HepG2 (cell line): ENCODE measurements around the gene YWHAE. TPM values are rescaled to one million over a fixed set of nuclear protein-coding genes. Genes with fewer than 3 reads are reported as not detected.

Experiments
- CHD4 ChIP-seq: fragments of 200-600 bp; sonication (generic); IDR thresholded peaks from 2 replicates; pipeline ENCODE4 v1.7.0; 2017; ENCODE audit warnings: mild to moderate bottlenecking, low read length, borderline replicate concordance
- HNF4A ChIP-seq: sonication (generic); formaldehyde crosslinking; IDR thresholded peaks from 2 replicates; pipeline ENCODE4 v1.4.0; 2020; ENCODE audit warnings: missing genetic modification reagents
- HNRNPL ChIP-seq: fragments of 200-400 bp; formaldehyde crosslinking; IDR thresholded peaks from 2 replicates; pipeline ENCODE4 v1.6.1; 2017; ENCODE audit warnings: mild to moderate bottlenecking, low read depth, low read length
- KLF12 ChIP-seq: sonication (generic); formaldehyde crosslinking; IDR thresholded peaks from 2 replicates; pipeline ENCODE4 v1.4.0; 2020; ENCODE audit warnings: missing genetic modification reagents, borderline replicate concordance
- NCOA2 ChIP-seq: sonication (generic); formaldehyde crosslinking; IDR thresholded peaks from 2 replicates; pipeline ENCODE4 v1.8.0; 2022; ENCODE audit warnings: inconsistent platforms
- SCMH1 ChIP-seq: sonication (generic); formaldehyde crosslinking; IDR thresholded peaks from 2 replicates; pipeline ENCODE4 v1.9.0; 2021; ENCODE audit warnings: missing genetic modification reagents, mild to moderate bottlenecking, borderline replicate concordance
- TARDBP ChIP-seq: sonication (generic); formaldehyde crosslinking; IDR thresholded peaks from 2 replicates; pipeline ENCODE4 v1.8.0; 2022; ENCODE audit warnings: mild to moderate bottlenecking, missing genetic modification reagents
- ZBTB42 ChIP-seq: sonication (generic); formaldehyde crosslinking; IDR thresholded peaks from 2 replicates; pipeline ENCODE4 v1.5.0; 2020; ENCODE audit warnings: mild to moderate bottlenecking, missing genetic modification reagents
- ZFYVE20 ChIP-seq: sonication (generic); formaldehyde crosslinking; IDR thresholded peaks from 2 replicates; pipeline ENCODE4 v1.8.0; 2023; ENCODE audit warnings: low read depth, mild to moderate bottlenecking, moderate library complexity, missing genetic modification reagents, borderline replicate concordance
- ZNF33B ChIP-seq: sonication (generic); formaldehyde crosslinking; IDR thresholded peaks from 2 replicates; pipeline ENCODE4 v1.5.1; 2020; ENCODE audit warnings: mild to moderate bottlenecking, missing genetic modification reagents
- ZNF550 ChIP-seq: sonication (generic); formaldehyde crosslinking; IDR thresholded peaks from 2 replicates; pipeline ENCODE4 v1.4.0; 2020; ENCODE audit warnings: mild to moderate bottlenecking, missing genetic modification reagents, borderline replicate concordance
- ZNF709 ChIP-seq: sonication (generic); formaldehyde crosslinking; IDR thresholded peaks from 2 replicates; pipeline ENCODE4 v1.5.0; 2020; ENCODE audit warnings: mild to moderate bottlenecking, missing genetic modification reagents
- ZNF75D ChIP-seq: sonication (generic); formaldehyde crosslinking; IDR thresholded peaks from 2 replicates; pipeline ENCODE4 v1.8.1; 2023; ENCODE audit warnings: missing genetic modification reagents, mild to moderate bottlenecking, borderline replicate concordance
- ZNF780A ChIP-seq: sonication (generic); formaldehyde crosslinking; IDR thresholded peaks from 2 replicates; pipeline ENCODE4 v1.8.0; 2022; ENCODE audit warnings: mild to moderate bottlenecking, missing genetic modification reagents, moderate library complexity
- polyA plus RNA-seq, 8 experiments: library from polyadenylated mRNA; depleted of rRNA in 3 of 8; stranded (reverse) in 7 of 8; unstranded in 1 of 8; fragments of >200 nt; fragmentation: Illumina TruSeq in 4 of 8; extraction: Trizol in 4 of 8; gene quantifications; 2 replicates each; pipeline versions ENCODE4 v1.2.1 to v1.2.3, GENCODE V29; 2011 to 2016; ENCODE audit warnings: low read depth in 4 of 8, missing spikeins in 1 of 8, mixed read lengths in 1 of 8; ENCODE audit not compliant: insufficient read depth in 1 of 8
- total RNA-seq, 5 experiments: library from RNA; depleted of rRNA; stranded (reverse); fragments of >200 nt; fragmentation: Illumina TruSeq; extraction: Trizol; gene quantifications; 2 replicates each; pipeline ENCODE4 v1.2.3, GENCODE V29; 2016; ENCODE audit warnings: low read depth in 1 of 5
- TF ChIP-seq, protein P1 (sequence below): sonication (generic); formaldehyde crosslinking; conservative IDR thresholded peaks from 2 replicates; pipeline ENCODE4 v1.4.0; 2020; ENCODE audit warnings: mild to moderate bottlenecking, missing genetic modification reagents, moderate library complexity
- TF ChIP-seq, protein P2 (sequence below): sonication (generic); formaldehyde crosslinking; IDR thresholded peaks from 2 replicates; pipeline ENCODE4 v1.9.0; 2021; ENCODE audit warnings: missing genetic modification reagents, borderline replicate concordance
- TF ChIP-seq, protein P3 (sequence below): sonication (generic); formaldehyde crosslinking; IDR thresholded peaks from 2 replicates; pipeline ENCODE4 v1.8.0; 2022; ENCODE audit warnings: mild to moderate bottlenecking, missing genetic modification reagents, moderate library complexity
- TF ChIP-seq, protein P4 (sequence below): sonication (generic); formaldehyde crosslinking; IDR thresholded peaks from 2 replicates; pipeline ENCODE4 v1.8.1; 2023; ENCODE audit warnings: mild to moderate bottlenecking, missing genetic modification reagents
- TF ChIP-seq, protein P5 (sequence below): sonication (generic); formaldehyde crosslinking; IDR thresholded peaks from 2 replicates; pipeline ENCODE4 v1.9.0; 2021; ENCODE audit warnings: missing genetic modification reagents, borderline replicate concordance

Gene YWHAE
- total and polyA plus RNA-seq, 2 of the 13 experiments (the other 11 are each of a cell fraction or from before 2014, with no cell fraction given), result 256 to 335 TPM

DNA sequence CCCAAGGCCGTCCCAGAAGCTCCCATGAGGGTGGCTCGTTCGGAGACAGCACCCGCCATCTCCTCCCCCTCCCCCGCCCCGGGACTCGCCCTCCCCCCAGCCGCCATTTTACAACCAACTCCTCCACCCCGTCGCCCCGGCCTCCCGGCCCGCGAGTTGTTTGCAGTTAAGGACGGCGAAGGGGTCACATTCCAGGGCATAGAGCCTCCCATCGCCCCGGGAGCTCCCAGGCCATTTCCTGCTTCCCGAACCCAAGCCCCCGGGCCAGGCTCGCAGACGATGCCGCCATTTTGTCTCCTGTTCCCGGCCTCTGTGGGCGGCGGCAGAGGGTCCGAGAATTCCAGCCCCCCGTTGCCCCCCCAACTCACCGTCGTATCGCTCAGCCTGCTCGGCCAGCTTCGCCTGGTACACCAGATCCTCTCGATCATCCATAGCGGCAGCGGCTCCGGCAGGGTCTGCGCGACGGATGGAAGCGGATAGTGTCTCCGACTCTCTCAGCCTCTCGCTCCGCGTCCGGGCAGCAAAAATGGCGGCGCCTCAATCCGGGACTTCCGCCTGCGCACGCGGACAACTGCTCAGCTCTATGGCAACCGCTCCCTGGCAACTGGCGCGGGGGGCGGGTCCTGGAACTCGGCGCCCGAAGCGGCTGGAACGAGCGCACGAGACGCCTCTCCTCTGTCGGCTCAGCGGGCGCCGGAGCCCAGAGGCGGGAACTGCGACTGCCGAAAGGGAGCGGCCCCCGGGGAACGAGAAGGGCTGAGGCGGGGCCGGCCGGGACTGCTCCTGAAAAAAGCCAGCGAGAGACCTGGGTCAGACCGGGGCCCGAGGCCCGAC lies at the start of gene YWHAE (continued):
- TF ChIP-seq, protein P1, sequence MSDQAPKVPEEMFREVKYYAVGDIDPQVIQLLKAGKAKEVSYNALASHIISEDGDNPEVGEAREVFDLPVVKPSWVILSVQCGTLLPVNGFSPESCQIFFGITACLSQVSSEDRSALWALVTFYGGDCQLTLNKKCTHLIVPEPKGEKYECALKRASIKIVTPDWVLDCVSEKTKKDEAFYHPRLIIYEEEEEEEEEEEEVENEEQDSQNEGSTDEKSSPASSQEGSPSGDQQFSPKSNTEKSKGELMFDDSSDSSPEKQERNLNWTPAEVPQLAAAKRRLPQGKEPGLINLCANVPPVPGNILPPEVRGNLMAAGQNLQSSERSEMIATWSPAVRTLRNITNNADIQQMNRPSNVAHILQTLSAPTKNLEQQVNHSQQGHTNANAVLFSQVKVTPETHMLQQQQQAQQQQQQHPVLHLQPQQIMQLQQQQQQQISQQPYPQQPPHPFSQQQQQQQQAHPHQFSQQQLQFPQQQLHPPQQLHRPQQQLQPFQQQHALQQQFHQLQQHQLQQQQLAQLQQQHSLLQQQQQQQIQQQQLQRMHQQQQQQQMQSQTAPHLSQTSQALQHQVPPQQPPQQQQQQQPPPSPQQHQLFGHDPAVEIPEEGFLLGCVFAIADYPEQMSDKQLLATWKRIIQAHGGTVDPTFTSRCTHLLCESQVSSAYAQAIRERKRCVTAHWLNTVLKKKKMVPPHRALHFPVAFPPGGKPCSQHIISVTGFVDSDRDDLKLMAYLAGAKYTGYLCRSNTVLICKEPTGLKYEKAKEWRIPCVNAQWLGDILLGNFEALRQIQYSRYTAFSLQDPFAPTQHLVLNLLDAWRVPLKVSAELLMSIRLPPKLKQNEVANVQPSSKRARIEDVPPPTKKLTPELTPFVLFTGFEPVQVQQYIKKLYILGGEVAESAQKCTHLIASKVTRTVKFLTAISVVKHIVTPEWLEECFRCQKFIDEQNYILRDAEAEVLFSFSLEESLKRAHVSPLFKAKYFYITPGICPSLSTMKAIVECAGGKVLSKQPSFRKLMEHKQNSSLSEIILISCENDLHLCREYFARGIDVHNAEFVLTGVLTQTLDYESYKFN (CRISPR knock-in tag), result peak; percentile 64
- TF ChIP-seq ZBTB42 (CRISPR knock-in tag) (no peak), ZNF550 (CRISPR knock-in tag) (0 out of 2 replicates have a peak, but pooled peaks have one; percentile 65), HNF4A (CRISPR knock-in tag) (no peak), TARDBP (CRISPR knock-in tag) (peak; percentile 82), ZNF75D (CRISPR knock-in tag) (no peak), SCMH1 (CRISPR knock-in tag) (no peak), NCOA2 (CRISPR knock-in tag) (no peak), ZNF780A (peak; percentile 49; the same call in 1 of the 2 replicates), ZNF709 (CRISPR knock-in tag) (peak; percentile 89; the same call in 1 of the 2 replicates), ZNF33B (CRISPR knock-in tag) (peak; percentile 93), ZFYVE20 (CRISPR knock-in tag) (no peak), CHD4 (no peak), KLF12 (no peak), HNRNPL (peak; percentile 75; the same call in 1 of the 2 replicates)
- TF ChIP-seq, protein P2, sequence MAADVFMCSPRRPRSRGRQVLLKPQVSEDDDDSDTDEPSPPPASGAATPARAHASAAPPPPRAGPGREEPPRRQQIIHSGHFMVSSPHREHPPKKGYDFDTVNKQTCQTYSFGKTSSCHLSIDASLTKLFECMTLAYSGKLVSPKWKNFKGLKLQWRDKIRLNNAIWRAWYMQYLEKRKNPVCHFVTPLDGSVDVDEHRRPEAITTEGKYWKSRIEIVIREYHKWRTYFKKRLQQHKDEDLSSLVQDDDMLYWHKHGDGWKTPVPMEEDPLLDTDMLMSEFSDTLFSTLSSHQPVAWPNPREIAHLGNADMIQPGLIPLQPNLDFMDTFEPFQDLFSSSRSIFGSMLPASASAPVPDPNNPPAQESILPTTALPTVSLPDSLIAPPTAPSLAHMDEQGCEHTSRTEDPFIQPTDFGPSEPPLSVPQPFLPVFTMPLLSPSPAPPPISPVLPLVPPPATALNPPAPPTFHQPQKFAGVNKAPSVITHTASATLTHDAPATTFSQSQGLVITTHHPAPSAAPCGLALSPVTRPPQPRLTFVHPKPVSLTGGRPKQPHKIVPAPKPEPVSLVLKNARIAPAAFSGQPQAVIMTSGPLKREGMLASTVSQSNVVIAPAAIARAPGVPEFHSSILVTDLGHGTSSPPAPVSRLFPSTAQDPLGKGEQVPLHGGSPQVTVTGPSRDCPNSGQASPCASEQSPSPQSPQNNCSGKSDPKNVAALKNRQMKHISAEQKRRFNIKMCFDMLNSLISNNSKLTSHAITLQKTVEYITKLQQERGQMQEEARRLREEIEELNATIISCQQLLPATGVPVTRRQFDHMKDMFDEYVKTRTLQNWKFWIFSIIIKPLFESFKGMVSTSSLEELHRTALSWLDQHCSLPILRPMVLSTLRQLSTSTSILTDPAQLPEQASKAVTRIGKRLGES (CRISPR knock-in tag), result no peak
- TF ChIP-seq, protein P3, sequence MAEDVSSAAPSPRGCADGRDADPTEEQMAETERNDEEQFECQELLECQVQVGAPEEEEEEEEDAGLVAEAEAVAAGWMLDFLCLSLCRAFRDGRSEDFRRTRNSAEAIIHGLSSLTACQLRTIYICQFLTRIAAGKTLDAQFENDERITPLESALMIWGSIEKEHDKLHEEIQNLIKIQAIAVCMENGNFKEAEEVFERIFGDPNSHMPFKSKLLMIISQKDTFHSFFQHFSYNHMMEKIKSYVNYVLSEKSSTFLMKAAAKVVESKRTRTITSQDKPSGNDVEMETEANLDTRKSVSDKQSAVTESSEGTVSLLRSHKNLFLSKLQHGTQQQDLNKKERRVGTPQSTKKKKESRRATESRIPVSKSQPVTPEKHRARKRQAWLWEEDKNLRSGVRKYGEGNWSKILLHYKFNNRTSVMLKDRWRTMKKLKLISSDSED (CRISPR knock-in tag), result no peak
- TF ChIP-seq, protein P4, sequence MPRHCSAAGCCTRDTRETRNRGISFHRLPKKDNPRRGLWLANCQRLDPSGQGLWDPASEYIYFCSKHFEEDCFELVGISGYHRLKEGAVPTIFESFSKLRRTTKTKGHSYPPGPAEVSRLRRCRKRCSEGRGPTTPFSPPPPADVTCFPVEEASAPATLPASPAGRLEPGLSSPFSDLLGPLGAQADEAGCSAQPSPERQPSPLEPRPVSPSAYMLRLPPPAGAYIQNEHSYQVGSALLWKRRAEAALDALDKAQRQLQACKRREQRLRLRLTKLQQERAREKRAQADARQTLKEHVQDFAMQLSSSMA (CRISPR knock-in tag), result peak; percentile 72; the same call in 1 of the 2 replicates
- TF ChIP-seq, protein P5, sequence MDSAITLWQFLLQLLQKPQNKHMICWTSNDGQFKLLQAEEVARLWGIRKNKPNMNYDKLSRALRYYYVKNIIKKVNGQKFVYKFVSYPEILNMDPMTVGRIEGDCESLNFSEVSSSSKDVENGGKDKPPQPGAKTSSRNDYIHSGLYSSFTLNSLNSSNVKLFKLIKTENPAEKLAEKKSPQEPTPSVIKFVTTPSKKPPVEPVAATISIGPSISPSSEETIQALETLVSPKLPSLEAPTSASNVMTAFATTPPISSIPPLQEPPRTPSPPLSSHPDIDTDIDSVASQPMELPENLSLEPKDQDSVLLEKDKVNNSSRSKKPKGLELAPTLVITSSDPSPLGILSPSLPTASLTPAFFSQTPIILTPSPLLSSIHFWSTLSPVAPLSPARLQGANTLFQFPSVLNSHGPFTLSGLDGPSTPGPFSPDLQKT, result no peak
